GM03348 (cell line): ENCODE data around the gene XKR7.

Experiments
- DNase-seq: peaks from one replicate; pipeline ENCODE4 v3.0.0; 2012; ENCODE audit warnings: low spot score

XKR7 gene

DNA sequence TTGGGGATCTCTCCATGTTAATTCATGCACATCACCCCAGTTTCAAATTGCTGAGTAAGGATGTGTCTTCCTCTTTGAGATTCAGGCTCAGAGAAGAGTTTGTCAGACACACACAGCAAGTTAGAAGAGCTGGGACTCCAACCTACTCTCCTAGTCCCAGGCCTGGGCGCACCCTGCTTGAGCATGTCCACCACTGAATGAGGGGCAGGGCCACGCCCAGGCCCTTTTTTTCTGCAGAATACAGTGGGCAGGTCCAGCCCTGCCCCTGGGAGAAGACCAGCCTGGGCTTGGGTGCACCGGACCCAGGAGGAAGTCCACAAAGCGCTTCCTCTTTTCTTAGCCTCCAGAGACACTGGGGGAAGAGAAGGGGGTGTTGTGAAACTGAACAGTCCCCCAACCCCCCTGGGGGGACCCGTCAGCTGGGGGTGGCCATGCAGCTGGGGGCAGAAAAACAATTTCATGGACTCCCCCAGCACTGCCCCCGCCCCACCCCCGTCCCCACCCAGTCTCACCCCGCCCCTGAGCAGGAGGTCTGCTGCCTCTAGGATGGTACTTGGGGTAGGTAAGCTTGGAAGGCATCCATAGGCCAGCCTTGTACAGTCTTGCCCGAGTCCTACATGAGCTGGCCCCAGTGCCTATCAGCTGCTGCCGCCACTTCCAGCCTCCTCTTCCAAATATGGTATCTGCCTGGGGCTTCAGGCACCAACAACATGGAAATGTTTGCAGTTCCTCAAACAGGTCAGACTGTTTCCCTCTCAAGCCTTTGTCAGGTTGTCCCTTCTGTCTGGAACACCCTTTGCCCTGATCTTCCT is 72.4 kb downstream of the XKR7 start:
- DNase-seq, result no peak

DNA sequence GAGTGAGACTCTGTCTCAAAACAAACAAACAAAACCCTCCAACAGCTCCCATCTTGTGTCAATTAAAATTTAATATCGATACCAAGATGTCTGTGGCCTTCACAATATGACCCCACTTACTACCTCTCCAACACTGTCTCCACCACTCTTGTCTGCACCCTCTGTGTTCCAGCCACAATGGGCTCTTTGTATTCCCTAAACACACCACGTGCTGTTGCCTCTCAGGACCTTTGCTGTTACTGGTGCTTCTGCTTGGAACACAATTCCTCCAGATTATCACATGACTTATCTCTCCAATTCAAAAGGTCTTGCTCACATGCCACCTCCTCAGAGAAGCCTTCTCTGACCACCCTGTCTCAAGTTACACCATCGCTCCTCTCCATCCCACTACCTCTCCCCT is 78.0 kb downstream of the XKR7 start:
- no peak for DNase-seq

DNA sequence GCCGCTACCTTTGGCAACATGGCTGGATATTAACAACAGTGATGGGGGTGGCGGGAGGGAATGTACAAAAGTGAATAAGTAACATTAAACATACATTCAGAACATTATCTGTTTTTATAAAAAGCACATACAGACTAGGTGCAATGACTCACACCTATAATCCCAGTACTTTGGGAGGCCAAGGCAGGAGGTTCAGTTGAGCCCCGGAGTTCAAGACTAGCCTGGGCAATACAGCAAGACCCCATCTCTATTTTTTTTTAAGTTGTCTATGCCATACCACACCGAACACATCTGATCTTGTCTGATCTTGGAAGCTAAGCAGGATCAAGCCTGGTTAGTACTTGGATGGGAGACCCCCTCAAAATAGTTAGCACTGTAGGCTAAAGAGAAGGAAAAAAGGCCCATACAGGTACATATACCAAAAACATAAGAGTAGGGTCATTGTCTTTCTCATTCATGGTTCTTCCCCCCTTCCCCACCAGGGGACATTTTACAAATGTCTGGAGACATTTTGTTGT is 82.4 kb downstream of the XKR7 start:
- no peak for DNase-seq

GRCh38 chr20:32050851-32051556 is 83.1 kb downstream of the XKR7 start:
- DNase-seq, result no peak

- no peak for DNase-seq
Measured at GRCh38 chr20:32051720-32052089, 83.8 kb downstream of the XKR7 start.

DNA sequence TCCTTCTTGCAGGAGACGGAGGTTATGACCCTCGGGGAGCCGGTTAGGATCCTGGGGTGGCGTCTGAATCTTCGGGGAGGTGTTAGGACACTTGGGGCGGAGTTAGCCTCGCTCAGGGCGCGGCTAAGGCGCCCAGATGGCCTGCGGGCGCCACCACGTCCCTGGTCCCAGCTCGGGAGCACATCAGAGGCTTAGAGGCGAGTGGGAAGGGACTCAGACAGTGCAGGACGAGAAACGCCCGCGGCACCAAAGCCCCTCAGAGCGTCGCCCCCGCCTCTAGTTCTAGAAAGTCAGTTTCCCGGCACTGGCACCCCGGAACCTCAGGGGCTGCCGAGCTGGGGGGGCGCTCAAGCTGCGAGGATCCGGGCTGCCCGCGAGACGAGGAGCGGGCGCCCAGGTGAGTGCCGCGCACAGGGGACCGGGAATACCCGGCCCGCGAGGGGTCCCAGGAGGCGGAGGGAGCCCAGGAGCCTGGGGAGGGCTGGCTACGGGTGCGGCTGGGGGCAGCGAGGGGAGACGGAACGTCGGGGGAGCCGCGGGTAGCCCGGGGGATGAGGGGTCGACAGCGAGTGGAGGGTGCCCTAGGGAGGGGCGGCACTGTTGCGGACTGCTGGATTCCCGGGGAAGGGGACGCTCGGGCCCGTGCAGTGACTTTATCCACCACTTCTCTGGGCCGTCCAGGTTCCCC is 84.3 kb downstream of the XKR7 start, which contains the start of gene HCK:
Gene HCK, plus strand, starts transcription at position 153 of the 688 bp plus-strand sequence.
- DNase-seq, result no peak

- DNase-seq, result no peak
Measured at GRCh38 chr20:32052778-32053362, 84.9 kb downstream of the XKR7 start.
